HepG2 (cell line): Measurements from ENCODE around the gene ANG. TPM values are rescaled to one million over a fixed set of nuclear protein-coding genes. Genes with fewer than 3 reads are reported as not detected.

Experiments used
- IRX3 ChIP-seq: sonication (generic); formaldehyde crosslinking; IDR thresholded peaks from 2 replicates; pipeline ENCODE4 v1.8.1; 2023; ENCODE audit warnings: mild to moderate bottlenecking, low read depth, missing genetic modification reagents, borderline replicate concordance
- MTA1 ChIP-seq: sonication (generic); formaldehyde crosslinking; IDR thresholded peaks from 2 replicates; pipeline ENCODE4 v1.4.0; 2020; ENCODE audit warnings: missing genetic modification reagents, mild to moderate bottlenecking, borderline replicate concordance
- NFKBIZ ChIP-seq: IDR thresholded peaks from 2 replicates; pipeline ENCODE4 v1.6.1; 2018; ENCODE audit warnings: missing genetic modification reagents, missing compliant biosample characterization
- POLR2AphosphoS2 ChIP-seq: IDR thresholded peaks from 2 replicates; pipeline ENCODE4 v1.6.1; 2011; ENCODE audit warnings: low read depth, low read length, improper control_type of control experiment
- RELA ChIP-seq: sonication (generic); formaldehyde crosslinking; IDR thresholded peaks from 2 replicates; pipeline ENCODE4 v1.4.0; 2020; ENCODE audit warnings: missing genetic modification reagents
- ZNF251 ChIP-seq: sonication (generic); formaldehyde crosslinking; IDR thresholded peaks from 2 replicates; pipeline ENCODE4 v1.9.0; 2021; ENCODE audit warnings: mild to moderate bottlenecking, missing genetic modification reagents
- ZNF281 ChIP-seq: sonication (generic); formaldehyde crosslinking; IDR thresholded peaks from 2 replicates; pipeline ENCODE4 v1.4.0; 2020; ENCODE audit warnings: missing genetic modification reagents, borderline replicate concordance
- ZNF552 ChIP-seq: sonication (generic); formaldehyde crosslinking; IDR thresholded peaks from 2 replicates; pipeline ENCODE4 v1.9.0; 2022; ENCODE audit warnings: missing genetic modification reagents, mild to moderate bottlenecking, borderline replicate concordance
- ZNF619 ChIP-seq: sonication (generic); formaldehyde crosslinking; IDR thresholded peaks from 2 replicates; pipeline ENCODE4 v1.4.0; 2020; ENCODE audit warnings: mild to moderate bottlenecking, missing genetic modification reagents
- polyA plus RNA-seq, 8 experiments: library from polyadenylated mRNA; depleted of rRNA in 3 of 8; stranded (reverse) in 7 of 8; unstranded in 1 of 8; fragments of >200 nt; fragmentation: Illumina TruSeq in 4 of 8; extraction: Trizol in 4 of 8; gene quantifications; 2 replicates each; pipeline versions ENCODE4 v1.2.1 to v1.2.3, GENCODE V29; 2011 to 2016; ENCODE audit warnings: low read depth in 4 of 8, missing spikeins in 1 of 8, mixed read lengths in 1 of 8; ENCODE audit not compliant: insufficient read depth in 1 of 8
- total RNA-seq, 5 experiments: library from RNA; depleted of rRNA; stranded (reverse); fragments of >200 nt; fragmentation: Illumina TruSeq; extraction: Trizol; gene quantifications; 2 replicates each; pipeline ENCODE4 v1.2.3, GENCODE V29; 2016; ENCODE audit warnings: low read depth in 1 of 5
- TF ChIP-seq, protein P1 (sequence below): sonication (generic); formaldehyde crosslinking; IDR thresholded peaks from 2 replicates; pipeline ENCODE4 v1.5.0; 2020; ENCODE audit warnings: mild to moderate bottlenecking, missing genetic modification reagents, moderate library complexity
- TF ChIP-seq, protein P2 (sequence below): sonication (generic); formaldehyde crosslinking; IDR thresholded peaks from 2 replicates; pipeline ENCODE4 v1.4.0; 2020; ENCODE audit warnings: missing genetic modification reagents, borderline replicate concordance
- TF ChIP-seq, protein P3 (sequence below): IDR thresholded peaks from 2 replicates; pipeline ENCODE4 v1.6.1; 2016; ENCODE audit warnings: low read depth, missing genetic modification reagents, missing compliant biosample characterization

Gene ANG
- total and polyA plus RNA-seq, 2 of the 13 experiments (the other 11 are each of a cell fraction or from before 2014, with no cell fraction given) = 83.6 to 401 TPM

GRCh38 chr14:20683125-20683890, 5.3 kb upstream of the ANG start (continued):
- TF ChIP-seq, protein P1, sequence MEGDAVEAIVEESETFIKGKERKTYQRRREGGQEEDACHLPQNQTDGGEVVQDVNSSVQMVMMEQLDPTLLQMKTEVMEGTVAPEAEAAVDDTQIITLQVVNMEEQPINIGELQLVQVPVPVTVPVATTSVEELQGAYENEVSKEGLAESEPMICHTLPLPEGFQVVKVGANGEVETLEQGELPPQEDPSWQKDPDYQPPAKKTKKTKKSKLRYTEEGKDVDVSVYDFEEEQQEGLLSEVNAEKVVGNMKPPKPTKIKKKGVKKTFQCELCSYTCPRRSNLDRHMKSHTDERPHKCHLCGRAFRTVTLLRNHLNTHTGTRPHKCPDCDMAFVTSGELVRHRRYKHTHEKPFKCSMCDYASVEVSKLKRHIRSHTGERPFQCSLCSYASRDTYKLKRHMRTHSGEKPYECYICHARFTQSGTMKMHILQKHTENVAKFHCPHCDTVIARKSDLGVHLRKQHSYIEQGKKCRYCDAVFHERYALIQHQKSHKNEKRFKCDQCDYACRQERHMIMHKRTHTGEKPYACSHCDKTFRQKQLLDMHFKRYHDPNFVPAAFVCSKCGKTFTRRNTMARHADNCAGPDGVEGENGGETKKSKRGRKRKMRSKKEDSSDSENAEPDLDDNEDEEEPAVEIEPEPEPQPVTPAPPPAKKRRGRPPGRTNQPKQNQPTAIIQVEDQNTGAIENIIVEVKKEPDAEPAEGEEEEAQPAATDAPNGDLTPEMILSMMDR = no peak
- TF ChIP-seq NFKBIZ (CRISPR knock-in tag) (0 out of 2 replicates have a peak, but pooled peaks have one; percentile 13), ZNF251 (CRISPR knock-in tag) (no peak), IRX3 (CRISPR knock-in tag) (0 out of 2 replicates have a peak, but pooled peaks have one; percentile 14), POLR2AphosphoS2 (no peak), MTA1 (CRISPR knock-in tag) (no peak), ZNF552 (CRISPR knock-in tag) (no peak), ZNF281 (CRISPR knock-in tag) (no peak), ZNF619 (CRISPR knock-in tag) (no peak), RELA (CRISPR knock-in tag) (no peak)
- TF ChIP-seq, protein P2, sequence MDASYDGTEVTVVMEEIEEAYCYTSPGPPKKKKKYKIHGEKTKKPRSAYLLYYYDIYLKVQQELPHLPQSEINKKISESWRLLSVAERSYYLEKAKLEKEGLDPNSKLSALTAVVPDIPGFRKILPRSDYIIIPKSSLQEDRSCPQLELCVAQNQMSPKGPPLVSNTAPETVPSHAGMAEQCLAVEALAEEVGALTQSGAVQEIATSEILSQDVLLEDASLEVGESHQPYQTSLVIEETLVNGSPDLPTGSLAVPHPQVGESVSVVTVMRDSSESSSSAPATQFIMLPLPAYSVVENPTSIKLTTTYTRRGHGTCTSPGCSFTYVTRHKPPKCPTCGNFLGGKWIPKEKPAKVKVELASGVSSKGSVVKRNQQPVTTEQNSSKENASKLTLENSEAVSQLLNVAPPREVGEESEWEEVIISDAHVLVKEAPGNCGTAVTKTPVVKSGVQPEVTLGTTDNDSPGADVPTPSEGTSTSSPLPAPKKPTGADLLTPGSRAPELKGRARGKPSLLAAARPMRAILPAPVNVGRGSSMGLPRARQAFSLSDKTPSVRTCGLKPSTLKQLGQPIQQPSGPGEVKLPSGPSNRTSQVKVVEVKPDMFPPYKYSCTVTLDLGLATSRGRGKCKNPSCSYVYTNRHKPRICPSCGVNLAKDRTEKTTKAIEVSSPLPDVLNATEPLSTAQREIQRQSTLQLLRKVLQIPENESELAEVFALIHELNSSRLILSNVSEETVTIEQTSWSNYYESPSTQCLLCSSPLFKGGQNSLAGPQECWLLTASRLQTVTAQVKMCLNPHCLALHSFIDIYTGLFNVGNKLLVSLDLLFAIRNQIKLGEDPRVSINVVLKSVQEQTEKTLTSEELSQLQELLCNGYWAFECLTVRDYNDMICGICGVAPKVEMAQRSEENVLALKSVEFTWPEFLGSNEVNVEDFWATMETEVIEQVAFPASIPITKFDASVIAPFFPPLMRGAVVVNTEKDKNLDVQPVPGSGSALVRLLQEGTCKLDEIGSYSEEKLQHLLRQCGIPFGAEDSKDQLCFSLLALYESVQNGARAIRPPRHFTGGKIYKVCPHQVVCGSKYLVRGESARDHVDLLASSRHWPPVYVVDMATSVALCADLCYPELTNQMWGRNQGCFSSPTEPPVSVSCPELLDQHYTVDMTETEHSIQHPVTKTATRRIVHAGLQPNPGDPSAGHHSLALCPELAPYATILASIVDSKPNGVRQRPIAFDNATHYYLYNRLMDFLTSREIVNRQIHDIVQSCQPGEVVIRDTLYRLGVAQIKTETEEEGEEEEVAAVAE (CRISPR knock-in tag) = no peak
- TF ChIP-seq, protein P3, sequence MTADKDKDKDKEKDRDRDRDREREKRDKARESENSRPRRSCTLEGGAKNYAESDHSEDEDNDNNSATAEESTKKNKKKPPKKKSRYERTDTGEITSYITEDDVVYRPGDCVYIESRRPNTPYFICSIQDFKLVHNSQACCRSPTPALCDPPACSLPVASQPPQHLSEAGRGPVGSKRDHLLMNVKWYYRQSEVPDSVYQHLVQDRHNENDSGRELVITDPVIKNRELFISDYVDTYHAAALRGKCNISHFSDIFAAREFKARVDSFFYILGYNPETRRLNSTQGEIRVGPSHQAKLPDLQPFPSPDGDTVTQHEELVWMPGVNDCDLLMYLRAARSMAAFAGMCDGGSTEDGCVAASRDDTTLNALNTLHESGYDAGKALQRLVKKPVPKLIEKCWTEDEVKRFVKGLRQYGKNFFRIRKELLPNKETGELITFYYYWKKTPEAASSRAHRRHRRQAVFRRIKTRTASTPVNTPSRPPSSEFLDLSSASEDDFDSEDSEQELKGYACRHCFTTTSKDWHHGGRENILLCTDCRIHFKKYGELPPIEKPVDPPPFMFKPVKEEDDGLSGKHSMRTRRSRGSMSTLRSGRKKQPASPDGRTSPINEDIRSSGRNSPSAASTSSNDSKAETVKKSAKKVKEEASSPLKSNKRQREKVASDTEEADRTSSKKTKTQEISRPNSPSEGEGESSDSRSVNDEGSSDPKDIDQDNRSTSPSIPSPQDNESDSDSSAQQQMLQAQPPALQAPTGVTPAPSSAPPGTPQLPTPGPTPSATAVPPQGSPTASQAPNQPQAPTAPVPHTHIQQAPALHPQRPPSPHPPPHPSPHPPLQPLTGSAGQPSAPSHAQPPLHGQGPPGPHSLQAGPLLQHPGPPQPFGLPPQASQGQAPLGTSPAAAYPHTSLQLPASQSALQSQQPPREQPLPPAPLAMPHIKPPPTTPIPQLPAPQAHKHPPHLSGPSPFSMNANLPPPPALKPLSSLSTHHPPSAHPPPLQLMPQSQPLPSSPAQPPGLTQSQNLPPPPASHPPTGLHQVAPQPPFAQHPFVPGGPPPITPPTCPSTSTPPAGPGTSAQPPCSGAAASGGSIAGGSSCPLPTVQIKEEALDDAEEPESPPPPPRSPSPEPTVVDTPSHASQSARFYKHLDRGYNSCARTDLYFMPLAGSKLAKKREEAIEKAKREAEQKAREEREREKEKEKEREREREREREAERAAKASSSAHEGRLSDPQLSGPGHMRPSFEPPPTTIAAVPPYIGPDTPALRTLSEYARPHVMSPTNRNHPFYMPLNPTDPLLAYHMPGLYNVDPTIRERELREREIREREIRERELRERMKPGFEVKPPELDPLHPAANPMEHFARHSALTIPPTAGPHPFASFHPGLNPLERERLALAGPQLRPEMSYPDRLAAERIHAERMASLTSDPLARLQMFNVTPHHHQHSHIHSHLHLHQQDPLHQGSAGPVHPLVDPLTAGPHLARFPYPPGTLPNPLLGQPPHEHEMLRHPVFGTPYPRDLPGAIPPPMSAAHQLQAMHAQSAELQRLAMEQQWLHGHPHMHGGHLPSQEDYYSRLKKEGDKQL = no peak
